Memory B cell (primary cell): ENCODE results near the gene IER3IP1.
"Not testable (repeated sequence)": the region's sequence is repeated elsewhere in the genome, so short reads cannot be mapped to it uniquely, and the experiment has no call there.

Source experiments
- ATAC-seq: fragments of 150-1000 bp; cut with Tn5 transposase; 2 replicates; pipeline ENCODE4 v1.10.0; 2021; ENCODE audit warnings: low read depth, mild to moderate bottlenecking, moderate library complexity
- DNase-seq, 2 donors: peaks; one replicate each; pipeline ENCODE4 v3.0.0; 2022; ENCODE audit warnings: low spot score in 2 of 2
- H3K27ac Mint-ChIP-seq: one replicate; pipeline ENCODE4 v1.8.0; 2022; ENCODE audit warnings: mild to moderate bottlenecking, moderate library complexity, mixed read lengths
- H3K27me3 Mint-ChIP-seq: one replicate; pipeline ENCODE4 v1.8.0; 2022; ENCODE audit warnings: mixed read lengths
- H3K36me3 Mint-ChIP-seq: one replicate; pipeline ENCODE4 v1.8.0; 2022; ENCODE audit warnings: mild to moderate bottlenecking, mixed read lengths
- H3K4me1 Mint-ChIP-seq: one replicate; pipeline ENCODE4 v1.8.0; 2022; ENCODE audit warnings: mixed read lengths
- H3K4me3 Mint-ChIP-seq: one replicate; pipeline ENCODE4 v1.8.0; 2022; ENCODE audit warnings: mild to moderate bottlenecking, moderate library complexity, mixed read lengths
- H3K9me3 Mint-ChIP-seq: one replicate; pipeline ENCODE4 v1.8.0; 2022; ENCODE audit warnings: mixed read lengths

The IER3IP1 gene

GRCh38 chr18:47175283-47175897 is 774 bp downstream of the IER3IP1 start:
- DNase-seq (no peak), ATAC-seq (no peak)

GRCh38 chr18:47174545-47175116 is 1.5 kb downstream of the IER3IP1 start:
- DNase-seq (no peak), ATAC-seq (no peak)
- H3K4me3 Mint-ChIP-seq = no peak overlapping the region
- H3K4me1 Mint-ChIP-seq = no peaks in the 10 kb centered on the region
- no peaks in the 10 kb centered on the region for H3K36me3 Mint-ChIP-seq
- no peak overlapping the region for H3K27ac Mint-ChIP-seq
- no peaks in the 10 kb centered on the region for H3K9me3 Mint-ChIP-seq
- no peaks in the 10 kb centered on the region for H3K27me3 Mint-ChIP-seq

More at GRCh38 chr18:47175283-47175897, 774 bp downstream of the IER3IP1 start:
- H3K36me3 Mint-ChIP-seq = no peaks in the 10 kb centered on the region
- no peak overlapping the region for H3K4me3 Mint-ChIP-seq
- H3K4me1 Mint-ChIP-seq = no peaks in the 10 kb centered on the region
- no peak overlapping the region for H3K27ac Mint-ChIP-seq
- no peaks in the 10 kb centered on the region for H3K9me3 Mint-ChIP-seq
- H3K27me3 Mint-ChIP-seq = no peaks in the 10 kb centered on the region

DNA sequence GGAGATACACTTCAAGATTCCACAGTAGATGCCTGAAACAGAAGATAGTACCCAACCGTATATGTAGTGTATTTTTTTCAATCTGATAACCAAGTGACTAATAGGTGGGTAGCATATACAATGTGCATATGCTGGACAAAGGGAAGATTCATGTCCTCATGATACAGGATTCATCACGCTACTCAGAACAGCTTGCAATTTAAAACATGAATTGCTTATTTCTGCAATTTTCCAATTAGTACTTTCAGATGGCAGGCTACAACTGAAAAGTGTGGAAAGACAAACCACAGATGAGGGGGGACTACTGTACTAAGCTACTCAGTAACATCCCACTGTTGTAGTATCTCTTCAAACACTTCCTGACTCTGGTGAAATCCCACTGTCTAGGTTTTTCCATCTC is 3.7 kb downstream of the IER3IP1 start:
- ATAC-seq (no peak), DNase-seq (no peak)
- H3K36me3 Mint-ChIP-seq = no peaks in the 10 kb centered on the region
- no peaks in the 10 kb centered on the region for H3K9me3 Mint-ChIP-seq
- H3K4me1 Mint-ChIP-seq = peaks cover 5% of the 10 kb centered on the region
- no peak overlapping the region for H3K27ac Mint-ChIP-seq
- no peak overlapping the region for H3K4me3 Mint-ChIP-seq
- H3K27me3 Mint-ChIP-seq = no peaks in the 10 kb centered on the region

- ATAC-seq (no peak), DNase-seq (no peak)
- Mint-ChIP-seq H3K36me3 (peaks cover 2% of the 10 kb centered on the region), H3K4me1 (peaks cover 10% of the 10 kb centered on the region), H3K27ac (peak overlapping the region; percentile 19), H3K27me3 (no peaks in the 10 kb centered on the region), H3K9me3 (no peaks in the 10 kb centered on the region), H3K4me3 (no peak overlapping the region)
Measured at GRCh38 chr18:47168913-47169312, 7.3 kb downstream of the IER3IP1 start.

GRCh38 chr18:47168509-47168908 is 7.7 kb downstream of the IER3IP1 start:
- H3K9me3 Mint-ChIP-seq = no peaks in the 10 kb centered on the region
- peaks cover 2% of the 10 kb centered on the region for H3K36me3 Mint-ChIP-seq
- no peaks in the 10 kb centered on the region for H3K27me3 Mint-ChIP-seq
- ATAC-seq (no peak), DNase-seq (no peak)
- peak overlapping the region; percentile 19 for H3K27ac Mint-ChIP-seq
- H3K4me1 Mint-ChIP-seq = peaks cover 10% of the 10 kb centered on the region
- H3K4me3 Mint-ChIP-seq = no peak overlapping the region

GRCh38 chr18:47166294-47166693 is 9.9 kb downstream of the IER3IP1 start:
- Mint-ChIP-seq H3K27ac (no peak overlapping the region), H3K4me3 (no peak overlapping the region), H3K9me3 (no peaks in the 10 kb centered on the region), H3K36me3 (peaks cover 2% of the 10 kb centered on the region), H3K4me1 (peaks cover 12% of the 10 kb centered on the region), H3K27me3 (no peaks in the 10 kb centered on the region)
- DNase-seq = no peak
- ATAC-seq = no peak

- Mint-ChIP-seq H3K9me3 (no peaks in the 10 kb centered on the region), H3K4me1 (peaks cover 9% of the 10 kb centered on the region), H3K27me3 (no peaks in the 10 kb centered on the region), H3K27ac (no peak overlapping the region), H3K36me3 (peaks cover 4% of the 10 kb centered on the region), H3K4me3 (no peak overlapping the region)
- ATAC-seq (peak; percentile 77), DNase-seq (no peak)
Measured at GRCh38 chr18:47163241-47163640, 12.9 kb downstream of the IER3IP1 start.

GRCh38 chr18:47160256-47160655 is 15.9 kb downstream of the IER3IP1 start:
- no peak for ATAC-seq
- Mint-ChIP-seq H3K27me3 (no peaks in the 10 kb centered on the region), H3K27ac (no peak overlapping the region), H3K4me3 (no peak overlapping the region), H3K4me1 (peaks cover 7% of the 10 kb centered on the region), H3K36me3 (peaks cover 3% of the 10 kb centered on the region), H3K9me3 (no peaks in the 10 kb centered on the region)
- DNase-seq = no peak

DNA sequence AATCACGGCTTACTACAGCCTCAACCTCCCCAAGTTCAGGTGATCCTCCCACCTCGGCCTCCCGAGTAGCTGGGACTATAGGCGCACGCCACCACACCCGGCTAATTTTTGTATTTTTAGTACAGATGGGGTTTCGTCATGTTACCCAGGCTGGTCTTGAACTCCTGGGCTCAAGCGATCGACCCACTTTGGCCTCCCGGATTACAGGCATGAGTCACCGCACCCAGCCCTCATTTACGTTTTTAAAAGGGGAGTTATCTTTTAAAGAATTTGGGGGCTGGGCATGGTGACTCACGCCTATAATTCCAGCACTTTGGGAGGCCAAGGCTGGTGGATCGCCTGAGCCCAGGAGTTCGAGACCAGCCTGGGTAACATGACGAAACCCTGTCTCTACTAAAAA is 17.8 kb downstream of the IER3IP1 start:
- H3K9me3 Mint-ChIP-seq, H3K27ac Mint-ChIP-seq, ATAC-seq, H3K36me3 Mint-ChIP-seq, DNase-seq, H3K4me3 Mint-ChIP-seq, H3K4me1 Mint-ChIP-seq, H3K27me3 Mint-ChIP-seq: not testable (repeated sequence)

- Mint-ChIP-seq H3K9me3 (no peaks in the 10 kb centered on the region), H3K27me3 (no peaks in the 10 kb centered on the region), H3K36me3 (peaks cover 10% of the 10 kb centered on the region), H3K4me1 (peaks cover 29% of the 10 kb centered on the region), H3K4me3 (peak overlapping the region; percentile 97), H3K27ac (peak overlapping the region; percentile 96)
- DNase-seq = no peak
- no peak for ATAC-seq
Measured at GRCh38 chr18:47151439-47151838, 24.7 kb downstream of the IER3IP1 start.

DNA sequence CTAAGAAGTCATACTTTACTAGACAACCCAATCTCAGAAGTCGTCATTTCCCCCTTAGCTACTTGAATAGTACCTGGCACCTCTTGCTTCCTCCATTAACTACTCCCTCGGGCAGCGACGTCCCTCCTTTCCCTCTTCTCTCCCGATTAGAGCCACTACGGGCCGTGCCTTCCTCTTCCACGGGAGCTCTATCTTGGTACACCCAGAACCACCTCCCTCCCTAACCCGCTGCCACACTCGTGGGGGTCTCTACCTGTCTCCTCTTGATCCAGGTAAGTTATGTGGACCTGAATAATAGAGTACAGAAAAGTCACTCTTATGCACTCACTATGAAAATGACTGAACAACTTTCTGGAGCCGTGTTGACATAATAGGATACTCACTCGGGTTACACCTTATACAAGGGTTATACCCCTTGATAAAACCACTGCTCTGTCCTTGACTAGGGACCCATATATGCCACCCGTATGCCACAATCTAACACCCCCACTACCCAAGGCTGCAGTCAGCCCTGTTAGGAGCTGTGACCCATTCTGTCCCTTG is 25.3 kb downstream of the IER3IP1 start:
- ATAC-seq = peak; percentile 6
- no peaks in the 10 kb centered on the region for H3K9me3 Mint-ChIP-seq
- H3K27me3 Mint-ChIP-seq = no peaks in the 10 kb centered on the region
- peaks cover 30% of the 10 kb centered on the region for H3K4me1 Mint-ChIP-seq
- H3K4me3 Mint-ChIP-seq = peak overlapping the region; percentile 97
- H3K27ac Mint-ChIP-seq = peak overlapping the region; percentile 96
- H3K36me3 Mint-ChIP-seq = peaks cover 11% of the 10 kb centered on the region
- DNase-seq = no peak

DNA sequence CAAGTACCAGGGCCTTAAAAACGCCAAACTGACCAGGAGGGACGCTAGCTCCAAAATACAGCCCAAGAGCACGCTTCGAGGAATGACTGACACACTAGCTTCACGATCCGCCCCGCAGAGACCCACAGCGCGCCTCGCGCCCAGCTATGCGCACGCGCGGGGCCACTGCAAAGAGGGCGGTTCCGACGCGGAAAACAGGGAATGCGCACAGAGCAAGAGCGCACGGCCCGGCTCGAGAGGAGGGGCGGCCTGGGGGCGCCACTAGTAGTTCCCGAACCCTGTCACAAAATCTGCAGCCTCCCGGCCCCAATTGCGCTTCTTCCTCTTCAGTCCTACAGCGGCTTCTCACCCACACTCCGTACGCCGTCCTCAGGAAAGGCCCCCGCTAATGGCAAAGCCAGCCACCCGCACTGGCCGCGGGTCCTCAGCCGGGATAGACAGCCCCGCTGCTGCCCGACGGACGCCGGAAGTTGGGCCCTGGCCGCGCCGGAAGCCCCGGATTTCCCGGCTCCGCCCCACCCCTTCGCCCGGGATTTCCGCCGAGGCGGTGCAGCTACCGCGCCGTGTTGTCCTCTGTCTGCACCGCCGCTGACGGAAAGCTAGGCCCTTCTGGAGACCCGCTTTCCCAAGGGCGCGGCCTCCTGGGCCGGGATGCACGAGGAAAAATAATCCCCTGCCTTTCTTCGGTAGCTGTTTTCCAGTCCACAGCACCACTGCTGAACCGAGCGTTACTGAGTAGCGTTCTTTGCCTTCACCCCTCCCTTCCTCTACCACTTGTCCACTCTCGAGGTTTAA is 25.9 kb downstream of the IER3IP1 start, which contains the start of gene HDHD2:
TSS of gene HDHD2 (minus strand) at position 472 of the 795 bp plus-strand sequence. CDS start 14,061 bp downstream, outside the sequence.
- Mint-ChIP-seq H3K36me3 (peaks cover 11% of the 10 kb centered on the region), H3K9me3 (no peaks in the 10 kb centered on the region), H3K4me1 (peaks cover 33% of the 10 kb centered on the region), H3K27ac (peak within 1 kb of the TSS; percentile 96), H3K27me3 (no peaks in the 10 kb centered on the region), H3K4me3 (peak within 1 kb of the TSS; percentile 97)
- peak; percentile 27 to 59 for DNase-seq
- peak; percentile 83 for ATAC-seq

DNA sequence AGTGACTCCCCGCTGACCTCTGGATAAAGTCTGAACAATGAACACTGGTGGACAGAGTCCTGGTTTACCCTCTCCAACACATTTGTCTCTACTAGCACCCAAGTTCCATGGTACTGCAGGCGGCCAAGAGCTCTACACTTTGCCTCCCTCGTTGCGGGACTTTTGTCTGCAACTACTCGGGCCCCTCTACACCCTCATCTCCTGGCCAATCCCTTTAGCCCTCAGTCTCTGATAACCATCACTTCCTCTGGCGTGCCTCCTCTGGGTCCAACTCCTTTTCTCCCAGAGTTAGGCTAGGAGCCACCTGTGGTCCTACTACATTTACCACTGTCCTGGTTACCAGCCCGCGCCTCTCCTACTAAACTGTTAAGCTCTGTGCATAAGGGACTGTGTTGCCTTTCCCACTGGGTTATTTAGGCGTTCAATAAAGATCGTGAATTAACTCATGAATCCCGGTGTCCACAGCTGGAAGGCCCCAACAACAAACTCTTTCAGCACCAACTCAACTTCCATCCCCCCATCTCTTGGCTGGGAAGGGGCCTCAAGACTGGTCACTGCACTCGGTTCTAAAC is 26.6 kb downstream of the IER3IP1 start:
- Mint-ChIP-seq H3K36me3 (peaks cover 11% of the 10 kb centered on the region), H3K9me3 (no peaks in the 10 kb centered on the region), H3K27ac (peak overlapping the region; percentile 96), H3K27me3 (no peaks in the 10 kb centered on the region), H3K4me1 (peaks cover 39% of the 10 kb centered on the region), H3K4me3 (peak overlapping the region; percentile 97)
- ATAC-seq (no peak), DNase-seq (no peak)

DNA sequence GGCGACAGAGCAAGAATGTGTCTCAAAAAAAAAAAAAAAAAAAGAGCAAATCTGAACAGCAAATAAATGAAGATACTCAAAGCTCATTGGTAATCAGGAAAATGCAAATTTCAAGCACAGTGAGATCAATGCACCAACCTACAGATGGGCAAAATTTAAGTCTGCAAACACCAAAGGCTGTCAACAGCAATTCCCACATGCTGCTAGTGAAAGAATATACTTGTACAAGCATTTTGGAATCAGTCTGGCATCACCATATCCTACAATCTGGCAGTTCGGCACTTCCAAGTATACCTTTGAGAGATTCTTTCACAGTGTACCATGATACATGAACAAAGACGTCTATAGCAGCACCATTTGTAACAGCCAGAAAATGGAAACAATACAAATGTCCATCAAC is 30.0 kb downstream of the IER3IP1 start:
- H3K36me3 Mint-ChIP-seq = peaks cover 9% of the 10 kb centered on the region
- DNase-seq = no peak
- H3K4me1 Mint-ChIP-seq = peaks cover 38% of the 10 kb centered on the region
- ATAC-seq = no peak
- H3K9me3 Mint-ChIP-seq = no peaks in the 10 kb centered on the region
- H3K27me3 Mint-ChIP-seq = no peaks in the 10 kb centered on the region
- no peak overlapping the region for H3K4me3 Mint-ChIP-seq
- H3K27ac Mint-ChIP-seq = no peak overlapping the region
